ENCODE measurements around the gene UBL5.

Gene UBL5

DNA sequence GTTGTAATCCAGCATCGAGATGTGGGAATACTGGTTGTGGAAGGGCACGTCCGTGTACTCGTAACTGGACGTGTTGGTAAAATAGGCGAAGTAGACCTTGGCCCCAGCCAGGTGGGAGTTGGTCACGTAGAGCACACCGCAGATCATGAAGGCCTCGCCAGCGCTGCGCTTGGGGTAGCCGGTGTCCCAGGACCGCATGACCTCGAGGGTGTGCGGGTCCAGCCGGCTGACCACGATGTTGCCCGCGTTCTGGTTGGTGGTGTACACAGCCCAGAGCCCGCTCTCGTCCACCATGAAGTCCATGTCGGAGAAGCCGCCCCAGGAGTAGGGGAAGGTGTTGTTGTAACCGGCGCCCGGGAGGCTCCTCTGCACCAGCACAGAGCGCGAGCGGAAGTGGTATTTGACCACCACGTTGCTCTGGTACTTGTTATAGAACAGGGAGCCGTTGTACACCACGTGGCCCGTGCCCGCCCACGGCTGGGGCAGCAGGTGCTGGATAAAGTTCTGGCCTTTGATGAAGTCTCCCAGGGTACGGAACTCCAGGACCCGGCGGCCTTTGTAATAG is 26.6 kb downstream of the UBL5 start:
- no peak for DNase-seq (ENCODE audit: low spot score)

DNA sequence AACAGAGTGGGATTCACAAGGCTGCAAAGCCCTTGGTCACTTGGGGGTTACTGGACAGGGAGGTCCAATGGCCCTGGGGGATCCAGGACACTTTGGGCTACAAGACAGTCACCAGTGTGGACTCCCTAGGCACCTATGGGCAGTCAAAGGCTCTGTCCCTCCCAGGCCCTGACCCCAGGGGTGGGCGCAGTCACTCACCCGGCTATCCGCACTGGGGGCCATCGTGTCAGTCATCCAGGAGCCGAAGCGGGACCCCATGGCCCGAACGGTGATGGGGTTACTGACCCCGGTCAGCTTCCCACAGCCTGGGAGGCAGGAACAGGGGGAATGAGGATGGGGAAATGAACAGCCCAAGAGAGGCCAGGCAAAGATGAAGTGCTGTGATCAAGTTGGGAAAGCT is 28.9 kb downstream of the UBL5 start:
- no peak for DNase-seq (ENCODE audit: low spot score)

GRCh38 chr19:9857076-9857721 is 29.5 kb downstream of the UBL5 start:
- DNase-seq (ENCODE audit: low spot score) = no peak

- DNase-seq (ENCODE audit: low spot score) = no peak
Observed at GRCh38 chr19:9857920-9858746, 30.4 kb downstream of the UBL5 start.

- DNase-seq (ENCODE audit: low spot score) = no peak
Observed at GRCh38 chr19:9858766-9859165, 31.0 kb downstream of the UBL5 start.

DNA sequence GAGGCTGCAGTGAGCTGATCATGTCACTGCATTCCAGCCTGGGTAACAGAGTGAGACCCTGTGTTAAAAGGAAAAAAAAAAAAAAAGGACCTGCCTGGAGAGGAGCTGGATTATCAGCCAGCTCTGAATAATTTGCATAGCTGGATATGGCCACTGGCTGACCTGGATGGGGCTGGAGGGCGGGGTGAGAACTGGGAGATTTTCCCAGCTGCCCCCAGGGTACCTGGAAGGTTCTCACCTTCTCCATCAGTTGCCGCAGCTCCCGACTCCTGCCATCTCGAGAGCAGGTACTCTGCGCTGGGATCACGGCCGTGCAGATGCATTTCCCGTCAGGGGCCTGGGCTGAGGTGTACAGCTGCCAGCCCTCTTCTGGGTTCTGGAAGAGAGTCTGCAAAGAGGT is 32.7 kb downstream of the UBL5 start:
- DNase-seq (ENCODE audit: low spot score) = no peak

GRCh38 chr19:9861503-9861902 is 33.8 kb downstream of the UBL5 start:
- no peak for DNase-seq (ENCODE audit: low spot score)

DNA sequence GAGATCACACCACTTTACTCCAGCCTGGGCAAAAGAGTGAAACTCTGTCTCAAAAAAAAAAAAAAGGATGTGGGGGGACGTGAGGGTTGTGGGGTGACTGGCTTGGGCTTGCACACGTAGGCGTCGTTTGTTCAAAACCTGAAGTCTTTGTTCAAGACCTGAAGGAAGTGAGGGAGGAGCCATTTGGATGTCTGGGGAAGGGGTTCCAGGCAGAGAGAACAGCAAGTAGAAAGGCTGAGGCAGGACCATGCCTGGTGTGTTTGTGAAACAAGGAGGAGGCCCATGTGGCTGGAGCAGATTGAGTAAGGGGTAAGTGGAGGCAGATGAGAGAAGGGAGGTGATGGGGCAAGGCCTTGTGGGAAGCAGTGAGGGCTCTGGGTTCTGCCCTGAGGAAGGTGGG is 35.2 kb downstream of the UBL5 start:
- DNase-seq (ENCODE audit: low spot score) = no peak

GRCh38 chr19:9863759-9864158 is 36.0 kb downstream of the UBL5 start:
- no peak for DNase-seq (ENCODE audit: low spot score)

DNA sequence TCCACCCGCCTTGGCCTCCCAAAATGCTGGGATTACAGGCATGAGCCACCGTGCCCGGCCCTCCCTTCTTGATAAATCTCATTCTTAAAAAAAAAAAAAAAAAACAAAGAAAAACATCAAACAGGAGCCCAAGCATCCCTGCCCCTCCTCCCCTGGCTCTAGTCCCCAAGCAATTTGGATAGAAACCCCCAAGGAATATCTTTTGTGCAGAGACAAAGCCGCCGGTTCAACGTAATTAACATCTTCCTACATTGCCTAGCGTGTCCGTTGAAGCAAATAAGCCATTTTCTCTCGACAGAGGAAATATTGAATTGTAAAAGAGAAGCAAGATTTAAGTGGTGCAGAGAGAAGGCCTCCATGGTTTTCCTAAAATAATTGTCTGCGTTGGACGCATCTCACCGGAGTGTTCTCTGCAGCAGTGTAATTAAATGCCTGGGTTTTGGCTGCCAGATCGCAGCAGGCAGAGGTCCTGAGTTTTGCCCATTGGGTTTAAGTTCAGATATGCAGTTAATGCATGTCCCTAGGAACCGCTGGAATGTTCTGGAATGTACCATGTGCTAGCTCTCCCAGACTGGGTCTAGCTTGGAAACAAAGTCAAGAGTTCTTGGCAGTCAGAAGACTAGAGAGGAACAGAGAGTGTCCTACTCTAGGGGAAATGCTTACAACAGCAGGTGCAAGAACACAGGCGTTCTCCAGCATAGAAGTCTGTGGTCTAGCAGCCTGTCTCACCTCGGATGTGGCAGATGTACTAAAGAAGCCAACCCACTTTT is 38.2 kb downstream of the UBL5 start:
- peak; percentile 71 for DNase-seq (ENCODE audit: low spot score)

DNA sequence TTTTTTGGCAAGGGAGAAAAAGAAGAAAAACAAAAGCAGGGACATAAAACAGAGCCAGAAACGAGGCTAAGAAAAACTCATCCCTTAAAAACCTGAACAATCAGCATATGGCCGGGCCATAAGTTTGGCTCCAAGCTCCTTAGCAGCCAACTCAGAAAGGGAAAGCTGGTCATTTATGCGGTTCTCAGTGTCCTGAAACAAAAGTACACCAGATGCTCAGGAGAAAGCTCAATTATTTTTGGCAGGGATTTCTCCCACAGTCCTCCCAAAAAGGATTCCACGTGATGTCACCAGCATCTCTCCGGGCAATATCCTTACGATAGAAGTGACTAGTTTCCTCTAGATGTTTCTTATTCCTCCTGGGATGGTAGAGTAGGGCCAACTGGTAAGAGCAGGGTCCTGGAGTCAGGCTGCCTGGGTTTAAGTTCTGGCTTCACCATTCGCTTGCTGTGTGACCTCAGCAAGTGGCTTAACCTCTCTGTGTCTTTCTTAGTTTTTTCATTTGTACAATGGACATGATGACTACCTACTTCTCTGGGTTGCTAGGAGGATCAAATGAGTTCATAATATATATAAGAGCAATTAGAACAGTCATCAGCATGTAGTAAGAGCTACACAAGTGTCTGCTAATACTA is 41.4 kb downstream of the UBL5 start:
- no peak for DNase-seq (ENCODE audit: low spot score)

DNA sequence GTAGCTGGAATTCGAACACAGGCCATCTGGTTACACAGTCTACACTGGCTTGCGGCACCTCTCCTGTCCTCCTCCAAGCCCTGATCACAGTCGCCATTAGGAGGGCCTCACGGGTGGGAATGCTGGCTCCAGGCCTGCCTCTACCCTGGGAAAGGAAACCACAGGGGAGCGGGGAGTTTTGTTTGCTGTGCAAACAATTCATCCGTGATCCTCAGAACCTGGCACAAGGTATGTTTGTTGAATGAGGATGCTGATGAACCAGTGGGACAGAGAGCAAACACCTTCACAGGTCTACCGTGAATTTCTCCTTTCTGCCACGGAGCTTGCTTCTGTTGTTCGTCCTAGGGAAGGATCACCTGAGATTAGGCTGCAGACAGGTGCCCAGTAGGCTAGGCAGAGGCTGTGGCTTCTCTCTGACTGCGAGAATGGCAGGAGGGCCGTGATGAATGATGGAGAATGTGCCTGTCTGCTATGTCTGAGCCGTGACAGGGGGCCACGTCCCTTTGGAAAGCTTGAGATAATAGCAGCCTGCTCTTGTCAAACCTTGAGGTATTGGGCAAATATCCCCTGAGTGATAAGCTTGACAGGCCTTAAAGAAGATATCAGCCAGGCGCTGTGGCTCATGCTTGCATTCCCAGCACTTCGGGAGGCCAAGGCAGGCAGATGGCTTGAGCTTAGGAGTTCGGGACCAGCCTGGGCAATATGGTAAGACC is 44.1 kb downstream of the UBL5 start:
- DNase-seq (ENCODE audit: low spot score) = no peak

DNA sequence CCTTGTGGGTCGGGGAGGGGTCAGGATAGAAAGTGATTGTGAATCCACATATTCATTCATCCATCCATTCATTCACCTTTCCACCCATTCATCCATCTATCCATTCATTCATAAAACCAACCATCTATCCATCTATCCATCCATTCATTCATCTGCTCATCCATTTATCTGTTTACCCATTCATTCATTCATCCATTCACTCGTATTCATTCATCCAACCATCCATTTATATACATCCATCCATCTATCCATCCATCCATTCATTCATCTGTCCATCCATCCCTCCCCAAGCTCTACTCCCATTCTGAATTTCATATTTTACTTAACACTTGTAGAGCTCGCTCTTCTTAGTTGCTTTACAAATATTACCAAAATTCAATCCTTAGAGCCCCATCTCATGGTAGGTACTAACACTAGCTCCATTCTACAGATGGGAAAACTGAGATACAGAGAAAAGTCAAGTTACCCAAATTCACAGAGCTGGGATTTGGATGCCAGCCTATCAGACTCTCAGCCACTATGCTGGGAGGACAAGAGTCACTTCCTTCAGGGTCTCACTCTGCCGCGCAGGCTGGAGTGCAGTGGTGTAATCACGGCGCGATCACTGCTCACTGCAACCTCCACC is 45.0 kb downstream of the UBL5 start:
- no peak for DNase-seq (ENCODE audit: low spot score)

DNA sequence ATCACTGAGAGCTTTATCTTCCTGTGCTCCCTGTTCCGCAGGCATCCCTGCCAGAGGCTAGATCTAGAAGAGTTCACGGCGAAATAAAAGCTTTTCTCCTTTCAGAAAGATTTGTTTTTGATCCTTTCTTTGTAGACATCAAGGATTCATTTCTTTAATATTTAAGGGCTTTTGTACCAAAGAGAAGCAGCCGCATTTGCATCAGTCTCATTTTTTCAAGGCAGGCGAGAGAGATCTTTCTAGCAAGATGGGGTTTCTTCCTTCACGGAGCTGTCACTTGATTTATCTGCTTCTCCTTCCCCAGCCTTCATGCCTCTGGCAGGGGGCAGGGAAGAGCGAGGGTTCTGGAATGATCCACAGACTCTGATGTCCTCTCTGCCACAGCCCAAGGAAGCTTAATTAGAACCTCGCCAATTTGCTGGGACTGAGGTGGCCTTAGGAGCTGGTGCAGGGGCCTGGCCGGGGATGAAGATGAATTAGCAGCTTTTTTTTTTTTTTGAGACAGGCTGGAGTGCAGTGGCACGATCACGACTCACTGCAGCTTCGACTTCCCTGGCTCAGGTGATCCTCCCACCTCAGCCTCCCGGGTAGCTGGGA is 47.4 kb downstream of the UBL5 start:
- no peak for DNase-seq (ENCODE audit: low spot score)

- DNase-seq (ENCODE audit: low spot score) = no peak
Observed at GRCh38 chr19:9875796-9876195, 48.1 kb downstream of the UBL5 start.

- no peak for DNase-seq (ENCODE audit: low spot score)
Observed at GRCh38 chr19:9877780-9878510, 50.2 kb downstream of the UBL5 start.

- DNase-seq (ENCODE audit: low spot score) = no peak
Observed at GRCh38 chr19:9878511-9879196, 50.9 kb downstream of the UBL5 start.

Measured in D341Med (cell line).